ENCODE measurements around the gene PHF2.
A peak's percentile ranks its signal among the peaks of the same experiment; 100 is the strongest.

The PHF2 gene

GRCh38 chr9:93533863-93534262 lies 42.5 kb upstream of the PHF2 start:
- no peak for DNase-seq (ENCODE audit: low read depth in 1 of 2, low spot score in 1 of 2)
- Histone ChIP-seq H3K27me3 (ENCODE audit: insufficient read depth, poor library complexity, severe bottlenecking) (no peaks in the 10 kb centered on the region), H3K27ac (replicated peaks) (no peak overlapping the region), H3K4me3 (replicated peaks; ENCODE audit: insufficient read depth, low read length) (no peak overlapping the region)
- TF ChIP-seq CTCF (IDR thresholded peaks at IDR 0.05; ENCODE audit: insufficient read depth, low read length) (no peak), POLR2AphosphoS5 (IDR thresholded peaks at IDR 0.05; ENCODE audit: low read depth) (no peak), REST (IDR thresholded peaks at IDR 0.05; ENCODE audit: insufficient replicate concordance, low read depth) (no peak), SPI1 (IDR thresholded peaks at IDR 0.05; ENCODE audit: borderline replicate concordance, low read depth) (no peak), GABPA (IDR thresholded peaks at IDR 0.05; ENCODE audit: low read depth) (no peak)

- Histone ChIP-seq H3K4me3 (replicated peaks; ENCODE audit: insufficient read depth, low read length) (no peak overlapping the region), H3K27me3 (ENCODE audit: insufficient read depth, poor library complexity, severe bottlenecking) (no peaks in the 10 kb centered on the region), H3K27ac (replicated peaks) (no peak overlapping the region)
- TF ChIP-seq POLR2AphosphoS5 (IDR thresholded peaks at IDR 0.05; ENCODE audit: low read depth) (no peak), SPI1 (IDR thresholded peaks at IDR 0.05; ENCODE audit: borderline replicate concordance, low read depth) (no peak), CTCF (IDR thresholded peaks at IDR 0.05; ENCODE audit: insufficient read depth, low read length) (no peak), GABPA (IDR thresholded peaks at IDR 0.05; ENCODE audit: low read depth) (no peak), REST (IDR thresholded peaks at IDR 0.05; ENCODE audit: insufficient replicate concordance, low read depth) (no peak)
- no peak for DNase-seq (ENCODE audit: low read depth in 1 of 2, low spot score in 1 of 2)
Observed at GRCh38 chr9:93536167-93536566, 40.2 kb upstream of the PHF2 start.

- no peak for TF ChIP-seq SPI1 (IDR thresholded peaks at IDR 0.05; ENCODE audit: borderline replicate concordance, low read depth)
- no peak for TF ChIP-seq GABPA (IDR thresholded peaks at IDR 0.05; ENCODE audit: low read depth)
- Histone ChIP-seq H3K4me3 (replicated peaks; ENCODE audit: insufficient read depth, low read length) (no peak overlapping the region), H3K27me3 (ENCODE audit: insufficient read depth, poor library complexity, severe bottlenecking) (no peaks in the 10 kb centered on the region), H3K27ac (replicated peaks) (no peak overlapping the region)
- peak in 1 of 2 experiments; percentile 7 for DNase-seq (ENCODE audit: low read depth in 1 of 2, low spot score in 1 of 2)
Observed at GRCh38 chr9:93536874-93537273, 39.5 kb upstream of the PHF2 start.

- H3K4me3 ChIP-seq (replicated peaks; ENCODE audit: insufficient read depth, low read length), result no peak overlapping the region
- H3K27me3 ChIP-seq (ENCODE audit: insufficient read depth, poor library complexity, severe bottlenecking), result no peaks in the 10 kb centered on the region
- DNase-seq (ENCODE audit: low read depth in 1 of 2, low spot score in 1 of 2), result no peak
- H3K27ac ChIP-seq (replicated peaks), result no peak overlapping the region
- TF ChIP-seq CTCF (IDR thresholded peaks at IDR 0.05; ENCODE audit: insufficient read depth, low read length) (no peak), SPI1 (IDR thresholded peaks at IDR 0.05; ENCODE audit: borderline replicate concordance, low read depth) (no peak), POLR2AphosphoS5 (IDR thresholded peaks at IDR 0.05; ENCODE audit: low read depth) (no peak), GABPA (IDR thresholded peaks at IDR 0.05; ENCODE audit: low read depth) (no peak), REST (IDR thresholded peaks at IDR 0.05; ENCODE audit: insufficient replicate concordance, low read depth) (no peak)
Observed at GRCh38 chr9:93540305-93540704, 36.1 kb upstream of the PHF2 start.
